GM12864 (cell line): Measurements from ENCODE around the gene SMOC2.

ENCODE experiments used
- DNase-seq: peaks from one replicate; pipeline ENCODE4 v3.0.0-alpha.2; 2011; ENCODE audit warnings: low read depth
- H3K4me3 ChIP-seq: 2 replicates; pipeline ENCODE4 v1.5.1; 2011; ENCODE audit warnings: mild to moderate bottlenecking, low read depth, low read length, control low read depth
- CTCF ChIP-seq: IDR thresholded peaks from 2 replicates; pipeline ENCODE4 v1.5.1; 2011; ENCODE audit warnings: low read depth, mild to moderate bottlenecking, moderate library complexity, low read length, control low read depth, inconsistent platforms; ENCODE audit errors: missing control alignments

SMOC2 gene

GRCh38 chr6:168496139-168496996, 55.4 kb downstream of the SMOC2 start:
- no peak overlapping the region for H3K4me3 ChIP-seq
- no peak for TF ChIP-seq CTCF

GRCh38 chr6:168496997-168497331, 56.0 kb downstream of the SMOC2 start:
- TF ChIP-seq CTCF, result no peak
- H3K4me3 ChIP-seq, result no peak overlapping the region
- DNase-seq, result no peak

More at GRCh38 chr6:168496139-168496996, 55.4 kb downstream of the SMOC2 start:
- no peak for DNase-seq

GRCh38 chr6:168497381-168497780, 56.4 kb downstream of the SMOC2 start:
- no peak for DNase-seq
- no peak for TF ChIP-seq CTCF
- H3K4me3 ChIP-seq, result no peak overlapping the region

DNA sequence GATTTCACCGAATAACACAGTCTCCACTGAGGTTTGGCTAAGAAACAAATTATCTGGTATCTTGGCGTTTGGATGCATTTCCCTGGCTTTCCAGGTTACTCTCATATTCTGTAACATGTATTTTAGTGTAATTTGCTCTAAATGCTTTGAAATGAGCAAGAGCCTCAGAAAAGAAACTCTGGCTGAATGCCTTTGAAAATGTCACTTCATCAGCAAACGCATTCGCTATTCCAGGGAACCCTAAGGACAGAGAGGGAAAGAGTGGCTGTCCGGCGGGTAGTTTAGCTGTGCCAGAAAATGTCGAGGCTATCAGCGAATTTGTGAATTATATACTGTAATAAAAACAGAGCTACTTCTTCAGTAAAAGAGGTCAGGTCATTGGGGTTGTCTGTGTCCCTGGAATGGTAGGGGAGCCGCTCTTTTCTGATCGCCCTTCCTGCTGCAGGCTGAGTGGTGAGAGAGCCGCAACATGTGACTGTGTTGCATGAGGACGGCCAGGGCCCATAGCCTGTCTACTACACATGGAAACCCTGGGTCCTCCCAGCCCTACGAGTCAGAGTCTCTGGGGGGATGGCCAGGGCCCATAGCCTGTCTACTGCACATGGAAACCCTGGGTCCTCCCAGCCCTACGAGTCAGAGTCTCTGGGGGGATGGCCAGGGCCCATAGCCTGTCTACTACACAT, 57.3 kb downstream of the SMOC2 start:
- DNase-seq, result no peak
- TF ChIP-seq CTCF, result no peak

DNA sequence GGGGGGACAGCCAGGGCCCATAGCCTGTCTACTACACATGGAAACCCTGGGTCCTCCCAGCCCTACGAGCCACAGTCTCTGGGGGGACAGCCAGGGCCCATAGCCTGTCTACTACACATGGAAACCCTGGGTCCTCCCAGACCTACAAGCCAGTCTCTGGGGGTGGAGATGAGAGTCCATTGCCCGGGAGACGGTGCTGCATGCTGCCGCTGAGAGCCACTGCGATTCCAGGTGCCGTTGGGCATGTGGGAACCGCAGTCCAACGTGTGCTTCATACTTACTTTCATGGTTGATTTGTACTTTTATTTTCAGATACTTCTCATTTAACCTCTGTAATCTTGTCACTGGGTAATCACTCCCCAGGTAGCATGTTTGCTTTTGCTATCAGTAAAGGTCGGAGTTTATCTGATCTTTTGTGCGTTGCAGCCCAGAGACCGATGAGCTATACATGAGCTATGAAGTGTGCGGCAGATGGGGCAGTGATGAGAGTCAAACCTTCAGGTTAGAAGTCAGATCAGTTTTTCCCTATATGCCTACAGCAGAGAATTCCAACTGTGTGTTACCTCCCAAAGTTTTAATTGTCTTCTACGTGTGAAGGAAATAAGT, 58.2 kb downstream of the SMOC2 start:
- no peak for TF ChIP-seq CTCF
- no peak overlapping the region for H3K4me3 ChIP-seq
- no peak for DNase-seq

More for the DNA sequence above, 57.3 kb downstream of the SMOC2 start:
- no peak overlapping the region for H3K4me3 ChIP-seq

DNA sequence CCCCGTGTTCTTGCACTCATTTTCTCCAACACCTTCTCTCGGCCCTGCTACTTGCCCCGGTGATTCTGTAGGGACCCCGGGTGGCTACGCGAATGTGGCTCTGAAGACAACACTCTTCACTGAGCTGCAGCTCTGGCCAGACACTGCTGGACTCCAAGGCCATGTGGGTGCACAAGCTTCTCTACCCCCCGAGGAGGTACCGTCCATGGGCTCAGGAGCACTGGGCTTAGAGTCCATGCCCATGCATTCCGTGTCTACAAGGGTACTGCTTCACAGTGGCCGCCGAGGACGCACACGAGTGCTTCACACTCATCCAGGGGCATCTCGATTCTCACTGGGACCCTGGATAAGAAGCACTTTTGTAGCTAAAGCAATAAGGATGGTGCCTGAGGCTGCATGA, 59.5 kb downstream of the SMOC2 start:
- no peak overlapping the region for H3K4me3 ChIP-seq
- DNase-seq, result no peak
- TF ChIP-seq CTCF, result no peak

GRCh38 chr6:168501561-168501960, 60.6 kb downstream of the SMOC2 start:
- H3K4me3 ChIP-seq, result no peak overlapping the region
- TF ChIP-seq CTCF, result no peak
- no peak for DNase-seq
